Pancreas (tissue), 10 donors: ENCODE data around the gene NISCH. TPM values are rescaled to one million over a fixed set of nuclear protein-coding genes. Genes with fewer than 3 reads are reported as not detected.

Source experiments
- ATAC-seq, 4 donors: fragments of 200-7000 bp; cut with Tn5 transposase; one replicate each; pipeline versions ENCODE4 v1.8.0 to v1.9.1; 2020; ENCODE audit warnings: mild to moderate bottlenecking in 4 of 4, moderate library complexity in 4 of 4
- DNase-seq, 6 donors: peaks; one replicate each; pipeline ENCODE4 v3.0.0-alpha.2; 2020
- FAIRE-seq: peaks from 2 replicates; lab custom pipeline; 2012; peaks lifted over from hg19 to GRCh38; lab: Jason Lieb, UNC
- H3K27ac ChIP-seq, 4 donors: fragments of 200-600 bp; sonication (generic); 1 replicate in 3 of 4; 2 replicates in 1 of 4; pipeline versions ENCODE4 v1.5.0 to v1.8.0; 2020
- H3K27me3 ChIP-seq, 4 donors: fragments of 200-600 bp; one replicate each; pipeline ENCODE4 v1.8.0; 2021
- H3K36me3 ChIP-seq, 3 donors: fragments of 200-600 bp; sonication (generic) in 1 of 3; one replicate each; pipeline versions ENCODE4 v1.5.0 to v1.8.0; 2020 to 2021
- H3K4me1 ChIP-seq, 3 donors: fragments of 200-600 bp; one replicate each; pipeline ENCODE4 v1.8.0; 2021
- H3K4me3 ChIP-seq, 4 donors: fragments of 200-600 bp; sonication (generic) in 2 of 4; one replicate each; pipeline versions ENCODE4 v1.5.0 to v1.8.0; 2020 to 2021
- H3K9me3 ChIP-seq, 4 donors: fragments of 200-600 bp; one replicate each; pipeline ENCODE4 v1.8.0; 2021
- CTCF ChIP-seq, 4 donors: fragments of 200-600 bp; sonication (generic) in 3 of 4; IDR thresholded peaks; one replicate each; pipeline versions ENCODE4 v1.5.0 to v1.8.0; 2021; ENCODE audit warnings: antibody characterized with exemption in 4 of 4
- WGBS, 2 donors: extraction: QIAGEN DNeasy Blood & Tissue Kit; methylation state at CpG; one replicate each; pipeline ENCODE4 v1.1.7; 2013; 5-methylcytosine and 5-hydroxymethylcytosine counted together
- intact Hi-C, 3 donors: fragments of 100-400 bp; cut with DNase I; formaldehyde crosslinking; loops; one replicate each; pipeline versions ENCODE4 v1.11.1 to v1.14.2; 2022
- polyA plus RNA-seq, 2 donors: library from polyadenylated mRNA; stranded (reverse); fragments of 200-250 nt; gene quantifications; one replicate each; pipeline ENCODE4 v1.2.3, GENCODE V29; 2013
- total RNA-seq, 6 donors: library from RNA; stranded (reverse); fragmentation: NEBNext Ultra II Directional in 4 of 6; extraction: Animal tissue kit (Norgen Biotek cat#: 25700) in 4 of 6; gene quantifications; one replicate each; pipeline versions ENCODE4 v1.2.1 to v1.2.4, GENCODE V29; 2021 to 2023
- donor health status: healthy with polysubstance abuse.
- donor health status: DM: no; HTN: no; CAD: no; lungs with moderate emphysema.
- donor health status: DM: no; HTN: no; CAD: no.
- donor health status: control.
- donor health status: control.
- donor health status: Bipolar disorder and iron deficiency.
- donor health status: DM: yes; HTN: yes; CAD: no.
- donor health status: DM: no; HTN: no; CAD: no.
- donor health status: DM: no; HTN: no; CAD: no.
- donor health status: DM: yes; HTN: yes; CAD: no.

Gene NISCH
- total and polyA plus RNA-seq, 8 donors: 24.4 to 109 (median 37.6) TPM

- Histone ChIP-seq H3K4me1 (peaks cover 10 to 29% (median 28%) of the 10 kb centered on the region in 3 donors), H3K36me3 (peaks cover 0 to 28% (median 8%) of the 10 kb centered on the region in 3 donors), H3K4me3 (peak overlapping the region in 1 of 4 donors; percentile 97), H3K27ac (no peak overlapping the region), H3K27me3 (no peaks in the 10 kb centered on the region), H3K9me3 (no peaks in the 10 kb centered on the region)
- ATAC-seq: no peak
- DNase-seq: peak in 1 of 6 donors; percentile 30
- intact Hi-C loops: no loop called here
- WGBS, 2 donors: 79 to 84% methylated on average over 8 of the region's 8 CpGs
- FAIRE-seq: no peak
- no peak for TF ChIP-seq CTCF (IDR thresholded peaks at IDR 0.05)
Measured at GRCh38 chr3:52408466-52408865, 46.9 kb upstream of the NISCH start.

- Histone ChIP-seq H3K4me1 (peaks cover 10 to 19% (median 11%) of the 10 kb centered on the region in 3 donors), H3K9me3 (no peaks in the 10 kb centered on the region), H3K27me3 (no peaks in the 10 kb centered on the region), H3K27ac (no peak overlapping the region), H3K36me3 (no peaks in the 10 kb centered on the region), H3K4me3 (no peak overlapping the region)
- no peak for ATAC-seq
- no peak for FAIRE-seq
- 84 to 96% methylated on average over 3 of the region's 3 CpGs for WGBS, 2 donors
- DNase-seq: no peak
- no peak for TF ChIP-seq CTCF (IDR thresholded peaks at IDR 0.05)
- intact Hi-C loops: no loop called here
Measured at GRCh38 chr3:52415800-52416199, 39.6 kb upstream of the NISCH start.

- no peaks in the 10 kb centered on the region for H3K36me3 ChIP-seq
- H3K27ac ChIP-seq: no peak overlapping the region
- DNase-seq: no peak
- no peak for ATAC-seq
- H3K9me3 ChIP-seq: no peaks in the 10 kb centered on the region
- WGBS, 2 donors: 82 to 87% methylated on average over 2 of the region's 2 CpGs
- intact Hi-C loops: no loop called here
- FAIRE-seq: no peak
- TF ChIP-seq CTCF (IDR thresholded peaks at IDR 0.05): no peak
- no peaks in the 10 kb centered on the region for H3K4me1 ChIP-seq
- no peak overlapping the region for H3K4me3 ChIP-seq
- no peaks in the 10 kb centered on the region for H3K27me3 ChIP-seq
Measured at GRCh38 chr3:52420388-52420787, 35.0 kb upstream of the NISCH start.

- no peaks in the 10 kb centered on the region for H3K36me3 ChIP-seq
- H3K27ac ChIP-seq: no peak overlapping the region
- H3K4me3 ChIP-seq: no peak overlapping the region
- intact Hi-C loops: no loop called here
- 87 to 94% methylated on average over 3 of the region's 3 CpGs for WGBS, 2 donors
- no peak for ATAC-seq
- DNase-seq: no peak
- no peaks in the 10 kb centered on the region for H3K9me3 ChIP-seq
- FAIRE-seq: no peak
- no peaks in the 10 kb centered on the region for H3K27me3 ChIP-seq
- no peaks in the 10 kb centered on the region for H3K4me1 ChIP-seq
- no peak for TF ChIP-seq CTCF (IDR thresholded peaks at IDR 0.05)
Measured at GRCh38 chr3:52422669-52423068, 32.7 kb upstream of the NISCH start.

- Histone ChIP-seq H3K27me3 (no peaks in the 10 kb centered on the region), H3K4me1 (no peaks in the 10 kb centered on the region), H3K36me3 (no peaks in the 10 kb centered on the region), H3K27ac (no peak overlapping the region), H3K9me3 (no peaks in the 10 kb centered on the region), H3K4me3 (no peak overlapping the region)
- TF ChIP-seq CTCF (IDR thresholded peaks at IDR 0.05): no peak
- no peak for DNase-seq
- ATAC-seq: peak in 2 of 4 donors; percentile 20 to 28
- intact Hi-C loops: no loop called here
- WGBS, 2 donors: 57 to 63% methylated on average over 5 of the region's 5 CpGs
- no peak for FAIRE-seq
Measured at GRCh38 chr3:52423173-52423572, 32.2 kb upstream of the NISCH start.
